Adrenal gland (tissue), 12 donors: Measurements from ENCODE around the gene MRC1. TPM values are rescaled to one million over a fixed set of nuclear protein-coding genes. Genes with fewer than 3 reads are reported as not detected.

ENCODE experiments used
- DNase-seq, 7 donors: peaks; one replicate each; pipeline ENCODE4 v3.0.0-alpha.2; 2019 to 2020
- H3K27ac ChIP-seq, 5 donors: fragments of 200-600 bp; sonication (generic) in 4 of 5; 1 replicate in 3 of 5; 2 replicates in 2 of 5; pipeline versions ENCODE4 v1.5.1 to v1.8.0; 2016 to 2020; ENCODE audit warnings: mild to moderate bottlenecking in 1 of 5
- H3K27me3 ChIP-seq: fragments of 200-600 bp; 2 replicates; pipeline ENCODE4 v1.8.0; 2021
- H3K36me3 ChIP-seq, 2 donors: fragments of 200-600 bp; replicated peaks in 1 of 2; 1 replicate in 1 of 2; 2 replicates in 1 of 2; pipeline versions ENCODE4 v1.5.1 to v1.8.0; 2018 to 2022
- H3K4me1 ChIP-seq, 2 donors: fragments of 200-600 bp; replicated peaks in 1 of 2; 1 replicate in 1 of 2; 2 replicates in 1 of 2; pipeline versions ENCODE4 v1.5.1 to v1.8.0; 2018 to 2021
- H3K4me3 ChIP-seq, 4 donors: fragments of 200-600 bp; sonication (generic) in 3 of 4; one replicate each; pipeline ENCODE4 v1.5.1; 2016 to 2018
- H3K9me3 ChIP-seq, 3 donors: fragments of 200-600 bp; sonication (generic) in 1 of 3; replicated peaks in 1 of 3; 1 replicate in 2 of 3; 2 replicates in 1 of 3; pipeline versions ENCODE4 v1.5.1 to v1.8.0; 2016 to 2021
- CTCF ChIP-seq, 6 experiments: fragments of 450-650 bp in 4 of 6; fragments of 200-600 bp in 2 of 6; sonication (generic) in 1 of 6; IDR thresholded peaks; 1 replicate in 5 of 6; 2 replicates in 1 of 6; pipeline versions ENCODE4 v1.5.1 to v1.8.0; 2016 to 2021; ENCODE audit warnings: antibody characterized with exemption in 6 of 6, mild to moderate bottlenecking in 2 of 6, moderate library complexity in 1 of 6
- POLR2A ChIP-seq, 2 donors: fragments of 450-650 bp; IDR thresholded peaks; one replicate each; pipeline ENCODE4 v1.6.1; 2017; ENCODE audit warnings: antibody characterized with exemption in 2 of 2, mild to moderate bottlenecking in 2 of 2, moderate library complexity in 1 of 2
- WGBS, 4 donors: extraction: QIAGEN DNeasy Blood & Tissue Kit in 2 of 4; methylation state at CpG; one replicate each; pipeline versions ENCODE4 v1.1.5 to v1.1.7; 2013 to 2017; 5-methylcytosine and 5-hydroxymethylcytosine counted together
- intact Hi-C, 2 donors: fragments of 100-400 bp; cut with DNase I; formaldehyde crosslinking; loops; one replicate each; pipeline versions ENCODE4 v1.14.1 to v1.15.0; 2022 to 2023
- polyA plus RNA-seq, 3 donors: library from polyadenylated mRNA; stranded (reverse); fragments of 200-250 nt in 2 of 3; fragments of 350-450 nt in 1 of 3; fragmentation: Illumina TruSeq in 1 of 3; extraction: RNeasy Lipid Tissue Mini Kit (QIAGEN cat#74804) in 1 of 3; gene quantifications; one replicate each; pipeline ENCODE4 v1.2.3, GENCODE V29; 2013 to 2014
- total RNA-seq, 9 donors: library from RNA; depleted of rRNA in 4 of 9; stranded (reverse); fragments of >200 nt in 4 of 9; fragments of 120-200 nt in 1 of 9; fragmentation: NEBNext Ultra II Directional in 1 of 9; extraction: Animal tissue kit (Norgen Biotek cat#: 25700) in 1 of 9; gene quantifications; one replicate each; pipeline versions ENCODE4 v1.1.0 to v1.2.4, GENCODE V29; 2013 to 2023
- donor health status: healthy with polysubstance abuse.
- donor health status: Bipolar disorder and iron deficiency.
- donor health status: DM: yes; HTN: yes; CAD: no.
- donor health status: DM: no; HTN: no; CAD: no.
- donor health status: DM: no; HTN: no; CAD: no.
- donor health status: DM: yes; HTN: yes; CAD: no.

Gene MRC1
- total and polyA plus RNA-seq, 12 donors, result 9.9 to 153 (median 85.0) TPM

DNA sequence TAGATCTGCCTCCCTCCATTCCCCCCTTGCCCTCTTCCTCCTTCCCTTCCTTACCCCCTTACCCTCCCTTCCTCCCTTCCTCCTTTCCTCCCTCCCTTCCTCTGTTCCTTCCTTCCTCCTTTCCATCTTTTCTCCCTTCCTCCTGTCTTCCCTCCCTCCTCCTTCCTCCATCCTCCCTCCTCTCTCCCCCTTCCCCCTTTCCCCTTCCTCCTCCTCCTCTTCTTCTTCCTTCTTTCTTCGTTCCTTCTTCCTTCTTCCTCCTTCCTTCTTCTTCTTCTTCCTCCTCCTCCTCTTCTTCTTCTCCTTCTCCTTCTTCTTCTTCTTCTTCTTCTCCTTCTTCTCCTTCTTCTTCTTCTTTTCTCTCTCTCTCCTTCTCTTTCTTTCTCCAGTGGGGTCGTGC is 57.9 kb downstream of the MRC1 start:
- no peak for TF ChIP-seq POLR2A (IDR thresholded peaks at IDR 0.05)
- TF ChIP-seq CTCF (IDR thresholded peaks at IDR 0.05), result no peak
- 79 to 89% (median 83%) methylated on average over 2 of the region's 2 CpGs for WGBS, 4 donors
- no peaks in the 10 kb centered on the region for H3K27me3 ChIP-seq
- H3K4me3 ChIP-seq, result no peak overlapping the region
- no peak for DNase-seq
- H3K36me3 ChIP-seq, result peaks cover 0 to 8% of the 10 kb centered on the region in 2 donors
- no peaks in the 10 kb centered on the region for H3K4me1 ChIP-seq
- H3K27ac ChIP-seq, result no peak overlapping the region
- H3K9me3 ChIP-seq, result no peaks in the 10 kb centered on the region
- intact Hi-C loops, result no loop called here

DNA sequence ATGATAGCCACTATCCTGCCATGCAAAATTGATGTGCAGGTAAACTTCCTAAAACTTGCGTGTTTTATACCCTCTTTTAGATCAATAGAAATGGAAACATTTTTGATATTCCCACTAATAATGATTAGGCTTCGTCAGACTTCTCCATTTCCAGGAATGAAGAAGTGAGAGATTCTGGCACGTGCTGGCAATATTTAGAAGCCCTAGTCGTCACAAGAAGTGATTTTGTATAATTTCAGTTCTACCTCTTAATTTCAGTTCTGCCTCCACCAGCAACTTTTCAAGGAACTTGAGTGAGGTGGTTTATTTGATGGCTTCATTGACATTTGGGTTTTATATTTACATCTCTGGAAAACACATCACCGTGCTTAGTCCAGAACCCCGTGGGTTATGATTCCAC is 61.9 kb downstream of the MRC1 start:
- no peak for TF ChIP-seq CTCF (IDR thresholded peaks at IDR 0.05)
- TF ChIP-seq POLR2A (IDR thresholded peaks at IDR 0.05), result no peak
- no peaks in the 10 kb centered on the region for H3K9me3 ChIP-seq
- H3K4me3 ChIP-seq, result no peak overlapping the region
- no peaks in the 10 kb centered on the region for H3K27me3 ChIP-seq
- no peaks in the 10 kb centered on the region for H3K36me3 ChIP-seq
- DNase-seq, result no peak
- no peaks in the 10 kb centered on the region for H3K4me1 ChIP-seq
- intact Hi-C loops, result no loop called here
- H3K27ac ChIP-seq, result no peak overlapping the region
- WGBS, 4 donors, result 71 to 86% (median 76%) methylated on average over 6 of the region's 6 CpGs

DNA sequence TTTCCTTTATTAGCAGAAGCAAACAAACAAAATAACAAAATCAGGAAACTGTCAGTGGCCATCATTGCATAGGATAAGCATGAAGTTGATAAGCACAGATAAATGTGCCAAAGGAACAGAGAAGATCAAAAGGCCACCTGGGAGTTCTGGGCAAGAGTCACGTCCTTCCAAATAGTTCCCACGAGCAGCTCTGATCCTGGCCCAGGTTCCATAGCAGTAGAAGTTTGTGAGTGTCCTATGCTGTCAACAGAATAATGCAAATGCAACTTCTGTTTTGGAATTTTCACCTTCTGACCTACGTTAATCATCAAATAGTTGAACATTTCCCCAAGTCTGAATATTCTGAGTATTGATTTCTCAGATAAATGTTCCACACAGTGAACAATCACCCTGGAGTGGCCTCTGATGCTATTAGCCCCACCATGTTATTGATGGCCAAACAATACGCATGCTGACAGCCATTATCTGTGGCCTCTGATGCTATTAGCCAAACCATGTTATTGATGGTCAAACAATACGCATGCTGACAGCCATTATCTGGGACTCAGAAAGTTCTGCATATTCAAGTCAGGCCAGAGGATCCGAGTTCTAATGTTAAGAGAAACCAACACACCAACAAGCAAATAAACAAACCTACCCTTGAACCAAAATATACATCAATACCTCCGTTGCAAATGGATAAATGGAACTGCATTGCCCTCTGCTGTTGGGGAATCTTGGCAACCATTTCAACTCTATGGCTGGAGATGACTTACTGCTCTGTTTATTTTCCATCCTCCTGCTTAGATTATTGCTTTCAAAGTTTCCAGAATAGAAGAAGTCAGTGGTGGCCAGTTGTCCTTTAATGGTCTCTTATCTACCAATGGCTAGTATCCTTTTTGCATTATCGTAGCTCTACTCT is 63.3 kb downstream of the MRC1 start:
- 68 to 73% (median 71%) methylated on average over 8 of the region's 8 CpGs for WGBS, 4 donors
- Histone ChIP-seq H3K9me3 (no peaks in the 10 kb centered on the region), H3K27ac (no peak overlapping the region), H3K4me1 (no peaks in the 10 kb centered on the region), H3K27me3 (no peaks in the 10 kb centered on the region), H3K36me3 (no peaks in the 10 kb centered on the region), H3K4me3 (no peak overlapping the region)
- no peak for DNase-seq
- intact Hi-C loops, result no loop called here
- TF ChIP-seq POLR2A (IDR thresholded peaks at IDR 0.05) (no peak), CTCF (IDR thresholded peaks at IDR 0.05) (peak in 2 of 6 experiments; percentile 15 to 23)

DNA sequence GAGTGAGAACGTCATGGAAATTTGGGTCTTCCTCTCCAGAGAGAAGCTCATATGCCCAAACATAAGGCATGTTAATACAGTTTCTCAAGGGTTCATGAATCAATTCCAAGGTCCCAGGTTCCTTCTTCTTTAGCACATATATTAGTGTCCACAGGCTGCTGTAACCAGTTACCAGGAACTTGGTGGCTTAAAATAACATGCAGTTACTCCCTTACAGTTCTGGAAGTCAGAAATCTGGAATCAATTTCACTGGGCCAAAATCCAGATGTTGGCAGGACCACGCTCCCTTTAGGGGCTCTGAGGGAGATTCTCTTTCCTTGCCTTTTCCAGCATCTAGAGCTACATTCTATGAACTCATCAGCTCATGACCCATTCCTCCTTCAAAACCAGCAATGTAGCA is 64.8 kb downstream of the MRC1 start:
- TF ChIP-seq POLR2A (IDR thresholded peaks at IDR 0.05) (no peak), CTCF (IDR thresholded peaks at IDR 0.05) (no peak)
- Histone ChIP-seq H3K36me3 (no peaks in the 10 kb centered on the region), H3K9me3 (no peaks in the 10 kb centered on the region), H3K4me3 (no peak overlapping the region), H3K27me3 (no peaks in the 10 kb centered on the region), H3K4me1 (no peaks in the 10 kb centered on the region), H3K27ac (no peak overlapping the region)
- intact Hi-C loops, result no loop called here
- 58 to 86% (median 78%) methylated on average over 2 of the region's 2 CpGs for WGBS, 4 donors
- DNase-seq, result no peak
